ENCODE data around the gene STK10.

DNA sequence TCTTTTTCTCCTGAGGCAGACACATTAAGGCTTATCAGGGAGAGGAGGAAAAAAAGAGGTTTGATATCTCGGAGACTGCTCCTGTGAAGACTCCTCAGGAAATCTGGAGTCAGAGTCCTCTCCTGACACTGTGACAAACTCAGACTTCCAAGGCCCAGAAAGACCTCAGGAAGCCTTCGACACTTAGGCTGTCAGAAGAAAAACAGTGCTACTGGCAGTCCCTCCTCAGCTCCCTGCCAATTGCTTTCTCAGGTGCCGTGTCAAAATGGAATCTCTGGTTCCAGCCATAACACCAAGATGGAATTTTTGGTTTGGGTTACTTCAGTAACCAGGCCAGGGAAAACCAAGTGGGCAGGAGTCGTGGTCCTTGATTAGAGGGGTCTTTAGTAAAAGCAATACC is 4.1 kb downstream of the STK10 start:
- TF ChIP-seq EZH2 (IDR thresholded peaks at IDR 0.05; ENCODE audit: insufficient read depth, poor library complexity, severe bottlenecking) (no peak), EZH2phosphoT487 (IDR thresholded peaks at IDR 0.05; ENCODE audit: insufficient read depth, low read depth) (no peak)
